ENCODE data around the gene PRKCZ.

Gene PRKCZ

GRCh38 chr1:2067981-2068380, 17.8 kb downstream of the PRKCZ start:
- DNase-seq = no peak

GRCh38 chr1:2068951-2069350, 18.7 kb downstream of the PRKCZ start:
- no peak for DNase-seq

GRCh38 chr1:2070016-2070415, 19.8 kb downstream of the PRKCZ start:
- no peak for DNase-seq

GRCh38 chr1:2070800-2071530, 20.8 kb downstream of the PRKCZ start:
- DNase-seq = no peak

- no peak for DNase-seq
Observed at GRCh38 chr1:2072109-2072806, 22.0 kb downstream of the PRKCZ start.

- DNase-seq = no peak
Observed at GRCh38 chr1:2072891-2073290, 22.7 kb downstream of the PRKCZ start.

GRCh38 chr1:2073382-2074230, 23.4 kb downstream of the PRKCZ start:
- no peak for DNase-seq

- DNase-seq = no peak
Observed at GRCh38 chr1:2074396-2074795, 24.2 kb downstream of the PRKCZ start.

- DNase-seq = no peak
Observed at GRCh38 chr1:2074944-2075740, 24.9 kb downstream of the PRKCZ start.

- no peak for DNase-seq
Observed at GRCh38 chr1:2076826-2077225, 26.6 kb downstream of the PRKCZ start.

GRCh38 chr1:2078170-2078569, 28.0 kb downstream of the PRKCZ start:
- DNase-seq = no peak

GRCh38 chr1:2079396-2080085, 29.3 kb downstream of the PRKCZ start:
- DNase-seq = no peak

GRCh38 chr1:2080140-2080539, 29.9 kb downstream of the PRKCZ start:
- no peak for DNase-seq

GRCh38 chr1:2080884-2081283, 30.7 kb downstream of the PRKCZ start:
- no peak for DNase-seq

- no peak for DNase-seq
Observed at GRCh38 chr1:2081326-2081885, 31.2 kb downstream of the PRKCZ start.

GRCh38 chr1:2082064-2082463, 31.9 kb downstream of the PRKCZ start:
- DNase-seq = no peak

- no peak for DNase-seq
Observed at GRCh38 chr1:2083666-2084065, 33.5 kb downstream of the PRKCZ start.

- no peak for DNase-seq
Observed at GRCh38 chr1:2084306-2084705, 34.1 kb downstream of the PRKCZ start.

- no peak for DNase-seq
Observed at GRCh38 chr1:2085080-2085479, 34.9 kb downstream of the PRKCZ start.

GRCh38 chr1:2086446-2087078, 36.4 kb downstream of the PRKCZ start:
- no peak for DNase-seq

GRCh38 chr1:2087766-2088165, 37.6 kb downstream of the PRKCZ start:
- no peak for DNase-seq
